Superior temporal gyrus (tissue), 1 donor: Measurements from ENCODE around the gene F8A2.
"Not testable (repeated sequence)": the region's sequence is repeated elsewhere in the genome, so short reads cannot be mapped to it uniquely, and the experiment has no call there.

Experiments
- DNase-seq: peaks from one replicate; pipeline ENCODE4 v3.0.0-alpha.2; 2016; ENCODE audit errors: extremely low spot score

The F8A2 gene

GRCh38 chrX:155381843-155382528, at the start of gene F8A2:
TSS of gene F8A2 (plus strand) at chrX:155382095. CDS start at chrX:155382115, 20 bp downstream.
- not testable (repeated sequence) for DNase-seq

DNA sequence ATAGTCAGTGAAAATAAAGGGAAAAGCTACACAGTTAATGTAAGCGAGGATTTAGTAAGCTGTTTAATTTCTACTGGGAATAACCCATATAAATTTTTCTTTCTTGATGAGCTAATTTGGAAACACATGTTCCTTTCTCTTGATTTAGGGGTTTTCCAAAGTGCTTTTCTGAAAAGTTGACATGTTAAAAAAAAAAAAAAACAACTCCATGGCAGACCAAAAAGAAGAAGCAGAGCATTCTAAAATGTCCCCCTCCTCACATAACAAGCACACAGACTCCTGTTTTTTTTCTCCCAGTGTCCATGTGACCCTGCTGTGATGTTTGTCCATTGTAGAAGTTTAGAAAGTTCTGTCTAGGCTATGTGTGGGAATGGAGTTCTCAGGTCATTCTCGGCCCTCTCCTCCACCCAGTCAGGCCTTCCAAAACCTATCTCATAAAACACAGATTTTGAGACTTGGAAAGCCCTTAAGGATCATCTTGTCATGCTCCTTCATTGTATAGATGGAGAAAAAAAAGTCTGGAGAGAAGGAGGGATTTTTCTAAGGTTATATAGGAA, 48.3 kb upstream of the F8A2 start:
- no peak for DNase-seq

- peak; percentile 12 for DNase-seq
Observed at GRCh38 chrX:155334486-155335336, 47.2 kb upstream of the F8A2 start, which contains the start of gene CLIC2. TSS of gene CLIC2 (minus strand) at chrX:155334614. CDS start at chrX:155334427, 187 bp downstream.

DNA sequence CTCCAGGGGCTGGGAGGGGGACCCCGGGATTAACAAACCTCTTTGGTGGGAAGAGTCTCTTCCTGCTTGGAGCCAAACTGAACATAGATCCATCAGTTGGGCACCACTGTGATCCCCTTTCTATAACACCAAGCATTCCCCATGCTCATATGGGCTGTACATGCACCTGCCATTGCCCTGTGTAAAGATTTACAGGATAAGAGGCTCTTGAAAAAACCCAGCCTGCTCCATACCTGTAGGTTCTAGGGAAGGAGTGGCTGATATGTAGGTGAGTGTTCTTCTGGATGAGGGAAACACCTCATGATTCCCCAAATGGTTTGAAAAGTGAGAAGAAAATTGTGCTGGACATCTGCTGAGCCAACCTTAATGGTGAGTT, 46.6 kb upstream of the F8A2 start:
- not testable (repeated sequence) for DNase-seq

DNA sequence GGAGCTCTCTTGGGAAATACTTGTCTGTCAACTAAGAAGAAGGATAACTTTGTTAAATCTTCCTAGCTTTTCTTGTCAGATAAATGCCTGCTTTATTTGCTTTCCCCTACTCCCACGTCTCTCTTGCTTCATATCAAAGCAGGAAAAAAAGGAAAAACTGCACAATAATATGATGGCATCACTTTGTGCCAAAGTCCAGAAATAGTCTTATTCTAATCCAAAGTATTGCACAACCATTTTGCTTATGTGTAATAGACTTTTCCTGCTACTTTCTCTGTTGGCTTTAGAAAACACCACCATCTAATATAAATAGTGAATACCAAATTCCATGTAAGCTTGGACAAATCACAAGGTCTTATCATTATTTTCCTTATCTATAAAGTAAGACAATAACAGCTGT, 36.2 kb upstream of the F8A2 start:
- not testable (repeated sequence) for DNase-seq

DNA sequence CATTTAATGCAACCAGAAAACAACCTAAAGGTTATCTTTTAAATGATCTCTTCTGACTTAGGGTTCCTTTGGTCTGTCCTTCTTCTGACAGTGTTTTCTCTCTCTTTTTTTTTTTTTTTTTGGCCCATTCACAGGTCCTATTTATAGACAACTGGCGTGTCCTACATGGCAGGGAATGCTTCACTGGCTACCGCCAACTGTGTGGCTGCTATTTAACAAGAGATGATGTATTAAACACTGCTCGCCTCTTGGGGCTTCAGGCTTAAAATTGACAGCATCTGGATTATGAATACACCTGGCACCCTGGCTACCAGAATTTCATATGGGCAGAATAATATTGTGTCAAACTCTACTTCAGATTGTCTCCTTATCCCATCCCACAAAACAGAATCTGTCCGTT, 32.4 kb upstream of the F8A2 start:
- DNase-seq = not testable (repeated sequence)

DNA sequence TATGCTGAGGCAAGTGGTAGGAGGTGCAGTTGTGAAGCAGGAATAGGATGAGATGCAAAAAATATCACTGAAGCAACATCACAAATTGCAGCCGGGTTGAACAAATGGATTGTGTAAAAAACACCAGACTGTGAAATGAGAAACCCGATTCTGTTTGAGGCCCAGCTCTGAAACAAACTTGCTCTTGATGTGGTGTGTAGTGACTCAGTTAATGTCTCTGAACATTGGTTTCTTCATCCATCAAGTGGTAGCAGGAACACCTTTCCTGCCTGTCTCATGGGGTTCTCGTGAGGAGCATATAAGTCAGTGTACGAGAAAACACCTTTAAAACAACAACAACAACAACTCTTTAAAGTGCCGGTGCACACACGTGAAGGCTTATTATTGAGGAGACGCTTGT, 18.2 kb upstream of the F8A2 start:
- not testable (repeated sequence) for DNase-seq

DNA sequence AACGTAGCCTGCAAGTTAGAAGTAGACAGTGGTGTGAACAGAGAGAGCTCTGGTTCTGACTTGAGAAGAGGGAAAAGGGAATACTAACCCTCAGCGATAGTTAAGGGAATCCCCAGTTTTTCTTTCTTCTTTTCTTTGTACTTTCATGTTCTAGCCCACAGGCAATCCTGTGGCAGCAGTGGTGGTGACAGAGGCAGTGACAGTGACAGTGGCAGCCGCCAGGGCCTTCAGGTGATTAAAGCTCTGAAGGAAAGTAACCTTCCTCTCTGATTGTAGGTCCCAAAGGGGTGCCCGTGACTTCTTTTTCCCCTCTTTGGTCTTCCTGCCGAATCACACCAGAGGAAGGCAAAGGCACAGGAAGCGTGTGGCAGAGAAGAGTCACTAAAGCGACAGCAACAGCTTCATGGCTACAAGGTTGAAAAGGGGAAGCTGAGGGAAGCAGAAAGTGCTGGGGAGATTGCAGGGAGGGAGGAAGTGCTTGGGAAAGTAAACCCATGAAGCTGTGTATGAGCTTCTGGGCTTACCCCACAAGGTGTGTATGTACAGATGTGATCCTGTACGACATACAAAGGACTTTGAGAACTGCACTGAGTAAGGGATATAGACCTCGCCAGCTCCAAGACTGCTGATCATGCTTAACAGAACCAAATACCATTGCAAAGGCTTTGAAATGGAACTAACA, 8.0 kb upstream of the F8A2 start:
- not testable (repeated sequence) for DNase-seq

GRCh38 chrX:155379802-155380201, 2.1 kb upstream of the F8A2 start:
- DNase-seq = not testable (repeated sequence)

DNA sequence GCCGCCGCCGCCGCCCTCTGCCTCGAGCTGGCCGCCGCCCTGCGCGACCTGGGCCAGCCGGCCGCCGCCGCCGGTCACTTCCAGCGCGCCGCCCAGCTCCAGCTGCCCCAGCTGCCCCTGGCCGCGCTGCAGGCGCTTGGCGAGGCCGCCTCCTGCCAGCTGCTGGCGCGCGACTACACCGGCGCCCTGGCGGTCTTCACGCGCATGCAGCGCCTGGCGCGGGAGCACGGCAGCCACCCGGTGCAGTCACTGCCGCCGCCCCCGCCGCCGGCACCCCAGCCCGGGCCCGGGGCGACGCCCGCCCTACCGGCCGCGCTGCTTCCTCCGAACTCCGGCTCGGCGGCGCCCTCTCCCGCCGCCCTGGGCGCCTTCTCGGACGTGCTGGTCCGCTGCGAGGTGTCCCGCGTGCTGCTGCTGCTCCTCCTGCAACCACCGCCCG, 653 bp downstream of the F8A2 start:
- not testable (repeated sequence) for DNase-seq

DNA sequence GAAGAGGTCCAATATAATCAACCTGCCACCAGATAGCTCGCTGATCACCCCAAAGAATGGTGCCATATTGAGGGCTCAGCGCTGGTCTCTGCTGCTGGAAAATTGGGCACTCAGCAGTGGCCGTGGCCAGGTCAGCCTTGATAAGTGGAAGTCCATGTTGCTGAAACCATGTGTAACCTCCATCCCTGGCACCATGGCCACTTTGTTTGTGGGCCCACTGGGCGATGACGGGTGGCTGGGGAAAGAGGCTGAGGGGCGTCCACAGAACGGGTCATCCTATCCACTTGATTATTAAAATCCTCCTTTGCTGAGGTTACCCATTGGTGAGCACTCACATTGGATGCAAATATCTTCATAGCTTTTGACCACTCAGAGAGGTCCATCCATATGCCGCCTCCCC, 7.7 kb downstream of the F8A2 start:
- no peak for DNase-seq

DNA sequence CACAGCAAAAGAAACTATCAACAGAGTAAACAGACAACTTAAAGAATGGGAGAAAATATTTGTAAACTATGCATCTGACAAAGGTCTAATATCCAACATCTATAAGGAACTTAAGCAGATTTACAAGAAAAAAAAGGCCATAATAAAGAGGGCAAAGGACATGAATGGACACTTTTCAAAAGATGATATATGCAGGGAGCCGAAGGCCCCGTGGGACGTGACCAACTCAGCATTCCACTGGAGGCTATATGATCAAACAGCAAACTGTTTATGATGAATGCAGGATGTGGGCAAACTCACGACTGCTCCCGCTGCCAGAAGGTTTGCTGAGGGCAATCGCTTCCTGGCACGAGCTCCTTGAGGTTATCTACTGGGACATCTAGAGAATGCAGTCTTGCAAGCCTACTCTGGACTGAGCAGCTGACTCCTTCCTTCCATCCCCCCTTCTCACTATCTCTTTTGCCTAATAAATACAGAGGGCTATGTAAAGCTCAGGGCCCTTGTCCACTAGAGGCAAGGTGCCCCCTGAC, 12.9 kb downstream of the F8A2 start:
- not testable (repeated sequence) for DNase-seq

DNA sequence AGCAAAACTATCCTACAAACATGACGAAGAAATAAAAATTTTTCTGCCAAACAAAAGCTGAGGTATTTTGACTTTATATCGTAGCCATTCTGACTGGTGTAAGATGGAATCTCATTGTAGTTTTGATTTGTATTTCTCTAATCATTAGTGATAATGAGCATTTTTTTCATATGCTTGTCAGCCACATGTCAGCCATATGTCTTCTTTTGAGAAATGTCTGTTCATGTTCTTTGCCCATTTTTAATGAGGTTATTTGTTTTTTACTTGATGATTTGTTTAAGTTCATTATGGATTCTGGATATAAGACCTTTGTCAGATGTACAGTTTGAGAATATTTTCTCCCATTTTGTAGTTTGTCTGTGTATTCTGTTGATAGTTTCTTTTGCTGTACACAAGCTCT, 24.5 kb downstream of the F8A2 start:
- no peak for DNase-seq

GRCh38 chrX:155417769-155418168, 35.9 kb downstream of the F8A2 start:
- no peak for DNase-seq
